ENCODE results near the gene TINAG. TPM values are rescaled to one million over a fixed set of nuclear protein-coding genes. Genes with fewer than 3 reads are reported as not detected.

The TINAG gene
- total RNA-seq, 2 experiments from 2014 or later = not detected

DNA sequence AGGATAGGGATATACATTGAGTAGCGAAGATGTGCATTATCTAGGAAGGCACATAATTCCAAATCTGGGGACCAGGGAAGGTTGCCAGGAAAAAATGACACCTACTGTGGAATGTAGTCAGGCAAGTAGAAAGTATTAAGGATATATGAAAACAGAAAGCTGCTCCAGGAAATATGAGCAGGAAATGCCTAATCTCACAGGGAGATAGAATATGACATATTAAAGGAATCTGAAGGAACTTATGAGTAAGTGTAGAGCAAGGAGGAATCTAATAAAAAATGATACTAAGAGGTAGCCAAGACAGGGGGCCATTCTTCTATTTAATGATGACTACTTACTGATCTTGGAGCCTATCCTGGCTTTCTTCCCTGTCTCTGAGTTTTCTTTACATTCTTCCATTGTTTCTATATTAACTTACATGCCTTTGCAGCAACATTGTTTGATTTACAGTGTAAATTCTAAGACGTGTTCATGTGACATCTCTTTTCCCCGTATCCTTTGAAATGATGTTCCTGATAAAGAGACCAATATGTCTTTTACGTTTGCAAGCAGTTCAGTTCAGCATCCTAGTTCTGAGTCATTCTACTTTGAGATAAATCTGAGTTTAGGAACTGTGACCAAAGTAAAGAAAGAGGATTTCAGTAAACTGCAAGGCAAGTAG lies 58.6 kb downstream of the TINAG start:
- Histone ChIP-seq H3K79me2 (ENCODE audit: insufficient read depth, low read depth, low read length) (no peaks in the 10 kb centered on the region), H3K9me3 (ENCODE audit: low read length) (no peaks in the 10 kb centered on the region), H3K4me3 (ENCODE audit: low read depth, low read length, poor library complexity, severe bottlenecking) (no peak overlapping the region), H3K36me3 (ENCODE audit: insufficient read depth, low read length) (no peaks in the 10 kb centered on the region), H3K9me2 (ENCODE audit: insufficient read depth, low read length) (no peaks in the 10 kb centered on the region), H3K27ac (ENCODE audit: low read depth, low read length, poor library complexity, severe bottlenecking) (no peak overlapping the region), H2AFZ (ENCODE audit: low read length) (no peak overlapping the region), H4K20me1 (ENCODE audit: insufficient read depth, low read length) (no peaks in the 10 kb centered on the region), H3K4me1 (ENCODE audit: insufficient read depth, low read length, poor library complexity, severe bottlenecking) (no peaks in the 10 kb centered on the region), H3K4me2 (ENCODE audit: low read length) (no peak overlapping the region)
- intact Hi-C loops (cut with micrococcal nuclease; ENCODE audit: unreplicated experiment) = no loop called here
- no peak for DNase-seq (ENCODE audit: low spot score)
- TF ChIP-seq CTCF (conservative IDR thresholded peaks at IDR 0.05; ENCODE audit: low read length) (no peak), EZH2phosphoT487 (IDR thresholded peaks at IDR 0.05; ENCODE audit: borderline replicate concordance, low read depth, low read length) (no peak)
- POLR2A ChIA-PET = no interaction called here
- CTCF ChIA-PET (ENCODE audit: unreplicated experiment) = no interaction called here
- BruUV-seq (replicated peaks) = no TSS peak

- H3K9me3 ChIP-seq (ENCODE audit: low read length) = no peaks in the 10 kb centered on the region
- no peak overlapping the region for H2AFZ ChIP-seq (ENCODE audit: low read length)
- TF ChIP-seq EZH2phosphoT487 (IDR thresholded peaks at IDR 0.05; ENCODE audit: borderline replicate concordance, low read depth, low read length) = no peak
- no peak for TF ChIP-seq CTCF (conservative IDR thresholded peaks at IDR 0.05; ENCODE audit: low read length)
- ChIA-PET POLR2A (interaction anchor here (0.8 kb wide), 1 partner anchor 94 kb away, joined by 3 read pairs; no protein-coding TSS in a partner anchor), CTCF (ENCODE audit: unreplicated experiment) (no interaction called here)
- no peak overlapping the region for H3K4me2 ChIP-seq (ENCODE audit: low read length)
- no TSS peak for BruUV-seq (replicated peaks)
- no peaks in the 10 kb centered on the region for H4K20me1 ChIP-seq (ENCODE audit: insufficient read depth, low read length)
- no peaks in the 10 kb centered on the region for H3K36me3 ChIP-seq (ENCODE audit: insufficient read depth, low read length)
- H3K27ac ChIP-seq (ENCODE audit: low read depth, low read length, poor library complexity, severe bottlenecking) = no peak overlapping the region
- H3K4me1 ChIP-seq (ENCODE audit: insufficient read depth, low read length, poor library complexity, severe bottlenecking) = no peaks in the 10 kb centered on the region
- H3K79me2 ChIP-seq (ENCODE audit: insufficient read depth, low read depth, low read length) = no peaks in the 10 kb centered on the region
- intact Hi-C loops (cut with micrococcal nuclease; ENCODE audit: unreplicated experiment) = no loop called here
- H3K4me3 ChIP-seq (ENCODE audit: low read depth, low read length, poor library complexity, severe bottlenecking) = no peak overlapping the region
- no peak for DNase-seq (ENCODE audit: low spot score)
- H3K9me2 ChIP-seq (ENCODE audit: insufficient read depth, low read length) = no peaks in the 10 kb centered on the region
These were observed 69.5 kb downstream of the TINAG start for GRCh38 chr6:54377776-54378175.

DNA sequence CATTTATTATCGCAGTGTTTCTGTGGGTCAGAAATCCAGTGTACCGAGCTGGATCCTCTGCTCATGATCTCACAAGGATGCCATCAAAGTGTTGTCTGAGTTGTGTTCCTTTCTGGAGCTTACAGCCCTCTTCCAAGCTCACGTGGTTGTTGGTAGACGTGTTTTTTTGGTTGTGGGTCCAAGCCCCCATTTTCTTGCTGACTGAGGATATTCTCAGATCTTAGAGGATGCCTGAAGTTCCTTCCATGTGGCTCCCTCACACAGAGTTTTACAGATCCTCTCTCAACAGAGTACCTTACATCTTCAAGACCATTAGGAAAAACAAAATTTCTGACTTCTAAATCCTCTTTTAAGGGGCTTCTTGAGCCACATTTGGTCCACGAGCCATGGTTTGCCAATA lies 78.1 kb downstream of the TINAG start:
- POLR2A ChIA-PET = no interaction called here
- intact Hi-C loops (cut with micrococcal nuclease; ENCODE audit: unreplicated experiment) = no loop called here
- Histone ChIP-seq H3K36me3 (ENCODE audit: insufficient read depth, low read length) (no peaks in the 10 kb centered on the region), H3K4me1 (ENCODE audit: insufficient read depth, low read length, poor library complexity, severe bottlenecking) (no peaks in the 10 kb centered on the region), H3K79me2 (ENCODE audit: insufficient read depth, low read depth, low read length) (no peaks in the 10 kb centered on the region), H3K9me2 (ENCODE audit: insufficient read depth, low read length) (no peaks in the 10 kb centered on the region), H3K4me3 (ENCODE audit: low read depth, low read length, poor library complexity, severe bottlenecking) (no peak overlapping the region), H4K20me1 (ENCODE audit: insufficient read depth, low read length) (no peaks in the 10 kb centered on the region), H3K4me2 (ENCODE audit: low read length) (no peak overlapping the region), H2AFZ (ENCODE audit: low read length) (no peak overlapping the region), H3K9me3 (ENCODE audit: low read length) (no peaks in the 10 kb centered on the region), H3K27ac (ENCODE audit: low read depth, low read length, poor library complexity, severe bottlenecking) (no peak overlapping the region)
- BruUV-seq (replicated peaks) = no TSS peak
- TF ChIP-seq EZH2phosphoT487 (IDR thresholded peaks at IDR 0.05; ENCODE audit: borderline replicate concordance, low read depth, low read length) (no peak), CTCF (conservative IDR thresholded peaks at IDR 0.05; ENCODE audit: low read length) (no peak)
- CTCF ChIA-PET (ENCODE audit: unreplicated experiment) = no interaction called here
- no peak for DNase-seq (ENCODE audit: low spot score)

Data from OCI-LY7 (cell line).